WTC11 (cell line): ENCODE measurements around the gene RASGRP3. TPM values are rescaled to one million over a fixed set of nuclear protein-coding genes. Genes with fewer than 3 reads are reported as not detected.

ENCODE experiments used
- ATAC-seq: fragments of 200-7000 bp; cut with Tn5 transposase; 2 replicates; pipeline ENCODE4 v1.10.0; 2021; ENCODE audit warnings: mild to moderate bottlenecking, moderate library complexity
- CTCF ChIA-PET: fragments of 300-600 bp; sonication (Branson Sonifier 250); formaldehyde crosslinking; loops from one replicate; lab custom pipeline; 2021; ENCODE audit warnings: antibody characterized with exemption; lab: Charles Lee
- POLR2A ChIA-PET: fragments of 350-600 bp; sonication (Branson Sonifier 250); formaldehyde crosslinking; loops from one replicate; lab custom pipeline; 2021; ENCODE audit warnings: antibody characterized with exemption; lab: Charles Lee
- DNase-seq: peaks from one replicate; pipeline ENCODE4 v3.0.0; 2021; ENCODE audit warnings: low spot score
- H3K27ac Mint-ChIP-seq: 2 replicates; pipeline ENCODE4 v1.8.0; 2021; ENCODE audit warnings: mixed read lengths
- H3K27me3 Mint-ChIP-seq: 2 replicates; pipeline ENCODE4 v1.8.0; 2021; ENCODE audit warnings: low read depth, mild to moderate bottlenecking, moderate library complexity, mixed read lengths
- H3K36me3 Mint-ChIP-seq: 2 replicates; pipeline ENCODE4 v1.8.0; 2021; ENCODE audit warnings: mixed read lengths
- H3K4me1 Mint-ChIP-seq: 2 replicates; pipeline ENCODE4 v1.8.0; 2022; ENCODE audit warnings: mixed read lengths
- H3K4me3 Mint-ChIP-seq: 2 replicates; pipeline ENCODE4 v1.8.0; 2021; ENCODE audit warnings: mild to moderate bottlenecking, moderate library complexity, mixed read lengths
- H3K9me3 Mint-ChIP-seq: 2 replicates; pipeline ENCODE4 v1.8.0; 2021; ENCODE audit warnings: mixed read lengths
- ATF2 ChIP-seq: sonication (generic); formaldehyde crosslinking; IDR thresholded peaks from 2 replicates; pipeline ENCODE4 v1.8.1; 2022; ENCODE audit warnings: low read depth, missing genetic modification reagents, borderline replicate concordance
- E2F1 ChIP-seq: sonication (generic); formaldehyde crosslinking; IDR thresholded peaks from 2 replicates; pipeline ENCODE4 v1.8.0; 2022; ENCODE audit warnings: mild to moderate bottlenecking, missing genetic modification reagents
- EMX1 ChIP-seq: fragments of 250-450 bp; sonication (Bioruptor Pico); IDR thresholded peaks from 2 replicates; pipeline ENCODE4 v1.8.0; 2021; ENCODE audit warnings: mild to moderate bottlenecking
- ETV6 ChIP-seq: sonication (generic); formaldehyde crosslinking; IDR thresholded peaks from 2 replicates; pipeline ENCODE4 v1.8.1; 2022; ENCODE audit warnings: mild to moderate bottlenecking, missing genetic modification reagents
- FOXK1 ChIP-seq: sonication (generic); formaldehyde crosslinking; IDR thresholded peaks from 2 replicates; pipeline ENCODE4 v1.8.0; 2022; ENCODE audit warnings: mild to moderate bottlenecking, moderate library complexity, missing genetic modification reagents
- FOXP1 ChIP-seq: sonication (generic); formaldehyde crosslinking; IDR thresholded peaks from 2 replicates; pipeline ENCODE4 v1.8.0; 2022; ENCODE audit warnings: missing genetic modification reagents, mild to moderate bottlenecking, moderate library complexity, borderline replicate concordance
- GTF2I ChIP-seq: fragments of 250-450 bp; sonication (Bioruptor Pico); conservative IDR thresholded peaks from 2 replicates; pipeline ENCODE4 v1.4.0; 2021; ENCODE audit warnings: mild to moderate bottlenecking
- JAZF1 ChIP-seq: fragments of 250-450 bp; sonication (Bioruptor Pico); IDR thresholded peaks from 2 replicates; pipeline ENCODE4 v1.9.0; 2021; ENCODE audit warnings: moderate library complexity, mild to moderate bottlenecking, inconsistent platforms
- MXD4 ChIP-seq: fragments of 250-450 bp; sonication (Bioruptor Pico); IDR thresholded peaks from 2 replicates; pipeline ENCODE4 v1.8.0; 2021; ENCODE audit warnings: mild to moderate bottlenecking, moderate library complexity, borderline replicate concordance
- NFATC4 ChIP-seq: fragments of 250-450 bp; sonication (Bioruptor Pico); IDR thresholded peaks from 2 replicates; pipeline ENCODE4 v1.9.0; 2021; ENCODE audit warnings: mild to moderate bottlenecking
- RORB ChIP-seq: fragments of 250-450 bp; sonication (Bioruptor Pico); IDR thresholded peaks from 2 replicates; pipeline ENCODE4 v1.9.0; 2021; ENCODE audit warnings: mild to moderate bottlenecking
- SMAD4 ChIP-seq: sonication (generic); formaldehyde crosslinking; IDR thresholded peaks from 2 replicates; pipeline ENCODE4 v1.8.0; 2022; ENCODE audit warnings: mild to moderate bottlenecking, missing genetic modification reagents
- SP1 ChIP-seq: sonication (generic); formaldehyde crosslinking; conservative IDR thresholded peaks from 2 replicates; pipeline ENCODE4 v1.8.1; 2022; ENCODE audit warnings: missing genetic modification reagents
- TP53 ChIP-seq: sonication (generic); formaldehyde crosslinking; IDR thresholded peaks from 2 replicates; pipeline ENCODE4 v1.8.1; 2023; ENCODE audit warnings: mild to moderate bottlenecking, missing genetic modification reagents
- USF1 ChIP-seq: sonication (generic); formaldehyde crosslinking; IDR thresholded peaks from 2 replicates; pipeline ENCODE4 v1.8.0; 2022; ENCODE audit warnings: mild to moderate bottlenecking, missing genetic modification reagents
- ZBTB21 ChIP-seq: sonication (generic); formaldehyde crosslinking; IDR thresholded peaks from 2 replicates; pipeline ENCODE4 v1.8.1; 2023; ENCODE audit warnings: mild to moderate bottlenecking, missing genetic modification reagents, borderline replicate concordance
- ZMAT4 ChIP-seq: fragments of 250-450 bp; sonication (Bioruptor Pico); IDR thresholded peaks from 2 replicates; pipeline ENCODE4 v1.9.0; 2021; ENCODE audit warnings: mild to moderate bottlenecking
- ZNF138 ChIP-seq: sonication (generic); formaldehyde crosslinking; conservative IDR thresholded peaks from 2 replicates; pipeline ENCODE4 v1.8.1; 2022; ENCODE audit warnings: mild to moderate bottlenecking, moderate library complexity, missing genetic modification reagents
- ZNF219 ChIP-seq: sonication (generic); formaldehyde crosslinking; IDR thresholded peaks from 2 replicates; pipeline ENCODE4 v1.8.0; 2023; ENCODE audit warnings: missing genetic modification reagents, mild to moderate bottlenecking, borderline replicate concordance
- ZNF263 ChIP-seq: sonication (generic); formaldehyde crosslinking; IDR thresholded peaks from 2 replicates; pipeline ENCODE4 v1.8.1; 2022; ENCODE audit warnings: low read depth, mild to moderate bottlenecking, moderate library complexity, missing genetic modification reagents
- ZNF396 ChIP-seq: fragments of 250-450 bp; sonication (Bioruptor Pico); IDR thresholded peaks from 2 replicates; pipeline ENCODE4 v1.8.0; 2021; ENCODE audit warnings: mild to moderate bottlenecking, moderate library complexity, borderline replicate concordance
- ZNF425 ChIP-seq: fragments of 250-450 bp; sonication (Bioruptor Pico); conservative IDR thresholded peaks from 2 replicates; pipeline ENCODE4 v1.9.0; 2021; ENCODE audit warnings: mild to moderate bottlenecking
- ZNF671 ChIP-seq: fragments of 250-450 bp; sonication (Bioruptor Pico); IDR thresholded peaks from 2 replicates; pipeline ENCODE4 v1.8.0; 2021; ENCODE audit warnings: mild to moderate bottlenecking
- ZSCAN18 ChIP-seq: fragments of 250-450 bp; sonication (Bioruptor Pico); IDR thresholded peaks from 2 replicates; pipeline ENCODE4 v2.1.2; 2022; ENCODE audit warnings: mild to moderate bottlenecking, moderate library complexity
- total RNA-seq: library from RNA; stranded (reverse); gene quantifications from 3 replicates; pipeline ENCODE4 v1.2.3, GENCODE V29; 2021

The RASGRP3 gene
- total RNA-seq, 1 experiment from 2014 or later = 0.11 TPM

- TF ChIP-seq ZNF219 (CRISPR knock-in tag) (no peak), GTF2I (CRISPR knock-in tag) (no peak), MXD4 (CRISPR knock-in tag) (no peak), ZBTB21 (CRISPR knock-in tag) (no peak)
These were observed 20.8 kb downstream of the RASGRP3 start (continued) for GRCh38 chr2:33497221-33497650.

GRCh38 chr2:33498291-33498956 is 22.0 kb downstream of the RASGRP3 start:
- CTCF ChIA-PET = no interaction called here

GRCh38 chr2:33500177-33500576 is 23.7 kb downstream of the RASGRP3 start:
- POLR2A ChIA-PET = no interaction called here
- DNase-seq = no peak
- Mint-ChIP-seq H3K4me1 (peaks cover 3% of the 10 kb centered on the region; the same call in 1 of the 2 replicates), H3K27me3 (no peaks in the 10 kb centered on the region; the same call in 1 of the 2 replicates), H3K9me3 (peaks cover 6% of the 10 kb centered on the region; the same call in 1 of the 2 replicates), H3K4me3 (no peak overlapping the region), H3K36me3 (no peaks in the 10 kb centered on the region), H3K27ac (no peak overlapping the region)
- CTCF ChIA-PET = no interaction called here
- ATAC-seq = no peak
- TF ChIP-seq ZNF138 (CRISPR knock-in tag) (no peak), ZNF263 (CRISPR knock-in tag) (no peak), ATF2 (CRISPR knock-in tag) (no peak), ETV6 (CRISPR knock-in tag) (no peak), RORB (CRISPR knock-in tag) (no peak), SP1 (CRISPR knock-in tag) (no peak), ZNF396 (CRISPR knock-in tag) (no peak), JAZF1 (CRISPR knock-in tag) (no peak), FOXK1 (CRISPR knock-in tag) (no peak), EMX1 (CRISPR knock-in tag) (no peak), USF1 (CRISPR knock-in tag) (no peak), ZSCAN18 (CRISPR knock-in tag) (no peak), SMAD4 (CRISPR knock-in tag) (no peak), ZNF425 (no peak)

More at GRCh38 chr2:33498291-33498956, 22.0 kb downstream of the RASGRP3 start:
- no peak overlapping the region for H3K27ac Mint-ChIP-seq
- H3K27me3 Mint-ChIP-seq = no peaks in the 10 kb centered on the region; the same call in 1 of the 2 replicates
- H3K4me1 Mint-ChIP-seq = no peaks in the 10 kb centered on the region
- peaks cover 6% of the 10 kb centered on the region; the same call in 1 of the 2 replicates for H3K9me3 Mint-ChIP-seq
- TF ChIP-seq NFATC4 (CRISPR knock-in tag) (no peak), TP53 (no peak), ZMAT4 (CRISPR knock-in tag) (no peak), RORB (CRISPR knock-in tag) (no peak), USF1 (CRISPR knock-in tag) (no peak), FOXP1 (CRISPR knock-in tag) (no peak), ZNF671 (CRISPR knock-in tag) (no peak), E2F1 (CRISPR knock-in tag) (no peak), MXD4 (CRISPR knock-in tag) (no peak)
- POLR2A ChIA-PET = no interaction called here
- ATAC-seq (no peak), DNase-seq (no peak)
- no peak overlapping the region for H3K4me3 Mint-ChIP-seq
- no peaks in the 10 kb centered on the region for H3K36me3 Mint-ChIP-seq
